CD1c-positive myeloid dendritic cell (primary cell): ENCODE measurements around the gene NDUFB10.
"Not testable (repeated sequence)": the region's sequence is repeated elsewhere in the genome, so short reads cannot be mapped to it uniquely, and the experiment has no call there.

Source experiments
- DNase-seq: peaks from one replicate; pipeline ENCODE4 v3.0.0-alpha.2; 2016; ENCODE audit errors: extremely low spot score

The NDUFB10 gene

DNA sequence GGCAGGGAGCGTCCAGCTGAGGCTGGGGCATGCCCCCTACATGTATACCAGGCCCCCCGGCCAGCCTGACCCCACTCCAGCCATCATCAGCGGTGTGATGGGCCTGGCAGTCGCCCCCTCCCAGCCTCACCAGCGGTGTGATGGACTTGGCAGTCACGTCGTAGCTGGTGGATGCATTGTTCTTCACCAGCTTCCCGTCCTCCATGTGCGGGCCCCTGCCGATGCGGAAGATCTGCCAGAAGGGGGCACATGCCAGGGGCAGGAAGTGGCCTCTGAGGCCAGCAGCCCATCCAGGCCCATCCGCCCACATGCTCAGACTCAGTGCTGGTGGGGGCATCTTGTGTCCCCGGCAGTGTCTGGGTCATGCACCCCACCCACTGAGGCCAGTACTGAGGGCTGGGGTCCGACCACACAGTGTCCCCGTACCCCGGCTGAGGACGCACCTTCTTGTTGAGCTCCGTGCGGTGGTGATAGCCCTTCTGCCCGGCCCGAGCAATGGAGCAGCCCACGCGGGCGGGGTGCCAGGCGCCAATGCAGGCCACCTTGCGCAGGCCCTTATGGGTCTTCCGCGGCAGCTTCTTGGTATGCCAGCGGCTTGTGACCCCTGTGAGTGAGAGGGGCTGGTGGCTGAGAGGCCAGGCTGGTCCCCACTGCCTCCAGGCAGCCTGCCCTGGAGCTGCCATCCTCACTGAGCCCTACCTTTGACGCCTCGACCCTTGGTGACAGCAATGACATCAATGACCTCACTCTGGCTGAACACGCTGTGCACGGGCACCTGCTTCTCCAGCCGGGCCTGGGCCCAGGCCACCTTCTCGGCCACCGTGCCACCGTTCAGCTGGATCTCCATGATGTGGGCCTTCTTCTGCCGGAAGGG lies 12.6 kb upstream of the NDUFB10 start:
- no peak for DNase-seq

- DNase-seq, result no peak
Observed at GRCh38 chr16:1947369-1947670, 12.0 kb upstream of the NDUFB10 start.

GRCh38 chr16:1949507-1949906 lies 9.8 kb upstream of the NDUFB10 start:
- no peak for DNase-seq

DNA sequence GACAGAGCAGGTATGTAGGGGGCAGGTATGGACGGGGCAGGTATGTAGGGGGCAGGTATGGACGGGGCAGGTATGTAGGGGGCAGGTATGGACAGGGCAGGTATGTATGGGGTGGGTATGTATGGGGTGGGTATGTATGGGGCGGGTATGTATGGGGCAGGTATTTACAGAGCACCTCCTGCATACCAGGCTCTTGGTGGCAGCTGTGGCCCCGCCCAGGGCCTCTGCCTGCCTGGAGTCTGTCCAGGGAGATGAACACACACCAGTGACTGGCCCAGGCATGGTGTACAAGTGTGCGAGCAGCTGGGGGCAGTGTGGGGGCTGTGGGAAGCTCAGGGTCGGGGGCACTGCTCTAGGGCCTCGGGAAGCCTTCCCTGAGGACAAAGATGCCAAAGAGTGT lies 9.3 kb upstream of the NDUFB10 start:
- DNase-seq, result no peak

DNA sequence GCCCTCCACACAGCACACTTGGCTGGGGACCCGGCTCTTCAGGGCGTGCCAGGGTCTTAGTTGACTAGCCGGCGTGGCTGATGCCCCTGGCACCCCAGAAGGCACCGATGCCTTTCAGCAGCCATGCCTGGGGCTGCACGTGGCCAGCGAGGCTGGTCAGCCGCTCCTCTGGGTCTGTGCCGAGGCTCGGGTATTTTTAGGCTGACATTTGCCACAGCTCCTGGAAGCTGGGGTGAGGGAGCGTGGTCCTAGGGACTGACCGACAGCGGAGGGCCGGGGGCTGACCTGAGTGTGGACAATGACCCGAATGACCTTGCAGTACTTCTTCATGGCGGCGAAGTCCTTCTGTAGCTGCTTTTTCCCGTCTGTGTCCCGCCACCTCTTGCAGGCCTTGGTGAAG lies 8.8 kb upstream of the NDUFB10 start:
- DNase-seq, result no peak

DNA sequence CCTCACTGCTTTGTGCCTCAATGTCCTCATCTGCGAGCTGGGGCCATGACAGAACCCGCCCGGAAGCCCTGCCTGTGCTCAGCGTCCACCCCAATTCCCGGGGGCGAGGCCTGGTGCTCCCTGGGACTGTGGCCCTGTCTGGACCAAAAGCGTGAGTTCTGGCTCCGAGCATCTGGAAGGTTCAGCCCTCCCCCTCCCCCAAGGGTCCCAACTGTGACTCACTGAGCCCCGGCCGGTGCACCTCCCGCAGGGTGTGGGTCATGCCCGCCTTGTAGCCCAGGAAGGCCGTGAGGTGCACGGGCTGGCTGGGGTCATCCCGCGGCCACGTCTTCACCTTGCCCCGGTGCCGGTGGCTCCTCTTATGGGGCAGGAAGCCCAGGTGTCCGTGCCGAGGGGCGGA lies 5.6 kb upstream of the NDUFB10 start:
- no peak for DNase-seq

DNA sequence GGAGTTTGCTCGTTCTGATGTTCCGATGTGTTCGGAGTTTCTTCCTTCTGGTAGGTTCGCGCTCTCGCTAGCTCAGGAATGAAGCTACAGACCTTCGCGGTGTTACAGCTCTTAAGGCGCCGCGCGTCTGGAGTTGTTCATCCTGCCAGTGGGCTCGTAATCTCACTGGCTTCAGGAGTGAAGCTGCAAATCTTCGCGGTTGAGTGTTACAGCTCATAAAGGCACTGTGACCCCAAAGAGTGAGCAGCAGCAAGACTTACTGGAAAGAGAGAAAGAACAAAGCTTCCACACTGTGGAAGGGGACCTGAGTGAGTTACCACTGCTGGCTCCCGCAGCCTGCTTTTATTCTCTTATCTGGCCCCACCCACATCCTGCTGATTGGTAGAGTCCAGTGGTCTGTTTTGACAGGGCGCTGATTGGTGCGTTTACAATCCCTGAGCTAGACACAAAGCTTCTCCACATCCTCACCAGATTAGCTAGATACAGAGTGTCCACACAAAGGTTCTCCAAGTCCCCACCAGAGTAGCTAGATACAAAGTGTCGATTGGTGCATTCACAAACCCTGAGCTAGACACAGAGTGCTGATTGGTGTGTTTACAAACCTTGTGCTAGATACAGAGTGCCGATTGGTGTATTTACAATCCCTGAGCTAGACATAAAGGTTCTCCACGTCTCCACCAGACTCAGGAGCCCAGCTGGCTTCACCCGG lies 1.8 kb upstream of the NDUFB10 start:
- DNase-seq, result not testable (repeated sequence)

GRCh38 chr16:1958143-1958491 lies 1.2 kb upstream of the NDUFB10 start:
- DNase-seq, result not testable (repeated sequence)

DNA sequence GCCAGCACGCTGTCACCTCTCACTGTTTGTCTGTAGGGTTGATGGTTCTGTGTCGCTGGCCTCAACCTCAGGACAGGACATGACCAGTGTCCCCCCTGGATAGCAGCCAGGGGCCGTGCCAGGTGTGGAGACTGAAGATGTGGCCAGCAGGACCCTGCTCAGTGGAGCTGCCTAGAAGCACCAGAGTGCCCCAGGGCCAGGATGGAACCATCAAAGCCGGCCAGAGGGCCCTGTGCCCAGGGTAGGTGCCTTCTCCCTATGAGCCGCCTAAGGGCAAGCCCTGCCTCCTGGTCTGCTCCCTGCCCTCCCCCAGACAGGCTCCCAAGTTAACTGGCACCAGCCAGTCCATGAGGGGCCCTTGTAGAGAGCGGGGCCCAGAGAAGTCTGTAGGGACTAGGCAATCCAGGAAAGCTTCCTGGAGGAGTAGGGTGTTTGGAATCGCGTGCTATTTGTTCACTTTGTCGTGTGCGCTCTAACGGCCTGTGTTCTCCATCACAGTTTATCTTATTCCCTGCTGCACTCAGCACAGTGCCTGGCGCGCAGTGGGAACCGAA lies 546 bp upstream of the NDUFB10 start:
- no peak for DNase-seq

DNA sequence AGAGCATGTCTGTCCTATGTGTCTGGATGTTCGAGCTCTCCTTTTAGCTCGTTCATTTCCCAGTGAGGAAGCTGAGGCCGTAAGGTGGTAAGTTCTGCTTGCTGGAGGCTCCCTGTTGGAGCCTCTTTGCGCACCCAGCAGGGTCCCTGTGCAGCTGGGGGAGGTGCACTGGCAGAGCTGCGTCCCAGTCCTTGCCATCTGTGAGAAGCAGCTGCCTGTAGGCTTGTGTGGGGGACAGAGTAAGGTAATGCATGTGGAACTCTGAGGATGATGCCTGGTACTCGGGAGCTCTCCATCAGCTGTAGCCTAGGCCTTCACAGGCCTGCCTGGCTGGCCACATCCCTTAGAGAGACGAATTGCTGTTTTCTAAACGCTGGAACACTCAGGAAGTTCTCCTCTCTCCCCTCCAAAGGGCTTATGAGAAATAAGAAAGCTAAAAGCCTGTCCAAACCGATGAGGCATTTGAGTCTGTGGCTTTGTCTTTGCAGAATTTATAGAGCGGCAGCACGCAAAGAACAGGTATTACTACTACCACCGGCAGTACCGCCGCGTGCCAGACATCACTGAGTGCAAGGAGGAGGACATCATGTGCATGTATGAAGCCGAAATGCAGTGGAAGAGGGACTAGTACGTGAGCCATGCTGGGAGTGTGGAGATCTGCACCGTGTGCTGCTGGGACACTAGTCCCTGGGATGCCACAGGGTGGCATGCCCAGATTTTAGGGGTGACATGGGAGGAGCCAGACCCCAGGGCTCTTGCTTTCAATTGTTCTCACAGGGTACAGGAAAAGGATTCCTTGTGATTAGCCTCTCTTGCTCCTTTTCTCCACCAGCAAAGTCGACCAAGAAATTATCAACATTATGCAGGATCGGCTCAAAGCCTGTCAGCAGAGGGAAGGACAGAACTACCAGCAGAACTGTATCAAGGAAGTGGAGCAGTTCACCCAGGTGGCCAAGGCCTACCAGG lies 1.6 kb downstream of the NDUFB10 start:
- DNase-seq, result no peak

DNA sequence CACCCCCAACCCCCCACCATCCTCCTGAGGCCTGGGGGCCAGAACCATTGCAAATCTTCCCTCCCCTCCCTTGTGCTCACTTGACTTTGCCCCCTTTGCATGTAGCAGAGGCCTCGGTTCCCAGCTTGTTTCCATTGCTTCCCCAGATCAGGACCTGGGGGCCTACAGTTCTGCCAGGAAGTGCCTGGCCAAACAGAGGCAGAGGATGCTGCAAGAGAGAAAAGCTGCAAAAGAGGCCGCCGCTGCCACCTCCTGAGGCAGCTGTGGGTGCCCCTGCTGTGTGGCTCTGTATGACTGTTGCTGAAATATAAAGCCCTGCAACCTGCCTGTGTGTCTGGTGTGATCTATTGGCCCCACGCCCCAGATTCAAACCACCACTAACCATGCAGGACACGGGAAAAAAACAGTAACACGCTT lies 2.3 kb downstream of the NDUFB10 start:
- no peak for DNase-seq

DNA sequence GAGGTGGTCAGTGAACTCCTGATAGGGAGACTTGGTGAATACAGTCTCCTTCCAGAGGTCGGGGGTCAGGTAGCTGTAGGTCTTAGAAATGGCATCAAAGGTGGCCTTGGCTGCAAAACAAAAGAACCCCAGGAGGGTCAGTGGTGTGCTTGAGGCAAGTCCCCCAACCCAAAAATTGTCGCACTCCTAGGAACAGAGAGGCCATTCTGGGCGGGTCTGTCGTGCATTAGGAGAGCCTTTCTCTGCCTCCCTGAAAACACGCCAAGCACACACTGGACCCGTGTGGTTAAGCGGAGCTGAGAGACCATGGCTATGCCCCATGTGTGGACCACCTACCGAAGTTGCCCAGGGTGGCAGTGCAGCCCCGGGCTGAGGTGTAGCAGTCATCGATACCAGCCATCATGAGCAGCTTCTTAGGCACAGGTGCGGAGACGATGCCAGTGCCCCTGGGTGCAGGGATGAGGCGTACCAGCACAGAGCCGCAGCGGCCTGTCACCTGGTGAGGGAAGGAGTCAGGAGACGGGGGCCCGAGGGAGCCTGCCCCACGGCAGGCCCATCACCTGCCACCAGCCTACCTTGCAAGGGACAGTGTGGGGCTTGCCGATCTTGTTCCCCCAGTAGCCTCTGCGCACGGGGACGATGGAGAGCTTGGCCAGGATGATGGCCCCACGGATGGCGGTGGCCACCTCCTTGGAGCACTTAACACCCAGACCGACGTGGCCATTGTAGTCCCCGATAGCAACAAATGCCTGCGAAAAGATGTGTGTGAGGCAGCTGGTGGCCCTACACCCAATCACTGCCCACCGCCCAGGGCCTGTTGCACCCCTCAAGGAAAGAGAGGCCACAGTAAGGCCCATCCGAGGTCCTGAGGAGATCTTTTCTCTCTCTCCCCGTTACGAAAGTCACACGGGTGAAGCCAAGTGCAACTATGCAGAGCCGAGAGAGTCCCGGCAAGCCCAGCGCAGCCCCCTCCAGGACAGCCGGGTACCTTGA lies 3.1 kb downstream of the NDUFB10 start:
- not testable (repeated sequence) for DNase-seq

- peak; percentile 43 for DNase-seq
Observed at GRCh38 chr16:1963806-1964505, 4.6 kb downstream of the NDUFB10 start.

- DNase-seq, result peak; percentile 99
Observed at GRCh38 chr16:1964506-1965395, 5.4 kb downstream of the NDUFB10 start, which contains the start of gene RPS2. Gene RPS2, minus strand, starts transcription at chr16:1964826. Its CDS starts 201 bp downstream, at chr16:1964625.

DNA sequence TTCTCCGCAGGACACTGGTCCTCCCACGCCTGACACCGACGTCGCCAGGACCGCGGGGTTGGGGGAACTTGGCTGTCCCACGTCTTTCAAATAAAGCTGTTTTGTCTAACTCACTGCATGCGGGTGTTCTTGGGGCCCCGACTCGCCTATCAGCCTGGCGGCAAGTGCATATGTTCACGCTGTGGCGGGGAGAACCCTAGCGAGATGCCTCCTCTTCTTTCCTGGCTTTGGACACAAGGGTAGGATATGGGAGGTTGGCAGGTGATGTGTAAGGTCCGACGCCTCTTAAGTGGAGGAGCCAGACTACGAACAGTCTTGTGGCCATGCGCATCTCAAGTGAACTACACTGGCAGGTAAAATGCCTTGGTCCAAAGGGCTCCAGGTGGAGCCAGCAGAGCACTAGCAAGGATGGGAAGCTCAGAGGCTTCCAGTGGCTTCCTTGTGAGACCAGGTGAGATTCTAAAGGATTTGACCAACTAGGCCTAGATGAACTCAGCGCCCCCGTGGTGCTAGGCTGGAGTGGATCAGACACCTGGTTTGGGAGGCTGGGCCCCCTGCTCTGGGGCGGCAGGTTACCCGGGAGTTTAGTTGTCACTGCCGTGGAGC lies 6.2 kb downstream of the NDUFB10 start:
- peak; percentile 45 for DNase-seq

DNA sequence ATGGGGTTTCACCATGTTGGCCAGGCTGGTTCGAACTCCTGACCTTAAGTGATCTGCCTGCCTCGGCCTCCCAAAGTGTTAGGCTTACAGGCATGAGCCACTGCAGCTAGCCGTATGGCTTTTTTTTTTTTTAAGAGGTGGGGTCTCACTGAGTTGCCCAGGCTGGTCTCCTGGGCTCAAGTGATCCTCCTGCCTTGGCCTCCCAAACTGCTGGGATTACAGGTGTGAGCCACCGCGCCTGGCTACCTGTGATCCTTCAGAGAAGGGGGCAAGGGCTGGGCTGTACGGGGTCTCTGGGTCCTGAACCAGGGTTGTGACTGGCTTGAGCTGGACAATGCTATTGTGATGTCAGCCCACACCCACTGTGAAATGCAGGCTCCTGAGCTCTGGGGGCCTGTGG lies 7.1 kb downstream of the NDUFB10 start, which contains the start of gene RNF151:
RNF151 (plus strand) TSS at position 397 of the 400 bp plus-strand sequence. CDS start 26 bp downstream, outside the sequence.
- no peak for DNase-seq

GRCh38 chr16:1968146-1968953 lies 9.0 kb downstream of the NDUFB10 start:
- DNase-seq, result no peak
